ENCODE measurements around the gene AKNA. TPM values are rescaled to one million over a fixed set of nuclear protein-coding genes. Genes with fewer than 3 reads are reported as not detected.

The AKNA gene
- polyA plus RNA-seq, 1 of the 3 experiments (the other 2 are of a cell fraction) = 0.84 TPM

DNA sequence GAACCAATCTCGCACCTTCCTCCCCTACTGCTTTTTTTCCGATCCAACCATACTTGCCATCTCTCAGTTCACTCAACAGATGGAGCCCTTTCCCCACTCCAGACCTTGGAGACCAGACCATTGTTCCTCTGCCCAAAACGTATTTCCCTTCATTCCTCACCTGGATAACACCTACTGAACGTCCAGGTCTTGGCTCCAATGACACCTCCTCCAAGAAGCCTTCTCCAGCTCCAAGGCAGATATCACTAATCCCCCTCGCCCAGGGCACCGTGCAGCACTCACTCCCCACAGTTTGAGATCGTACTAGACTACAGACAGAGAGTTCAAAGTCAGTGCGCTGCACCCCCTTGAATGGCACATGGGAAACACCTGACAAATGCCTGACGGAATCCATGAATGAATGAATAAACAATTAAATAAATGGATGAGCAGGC, 47.1 kb upstream of the AKNA start:
- Histone ChIP-seq H3K4me2 (no peak overlapping the region), H3K9ac (no peak overlapping the region), H3K27me3 (ENCODE audit: insufficient read depth) (no peaks in the 10 kb centered on the region; the same call in 1 of the 2 replicates), H2AFZ (ENCODE audit: low read depth) (no peak overlapping the region), H3F3A (replicated peaks; ENCODE audit: insufficient read depth) (no peaks in the 10 kb centered on the region), H3K79me2 (ENCODE audit: insufficient read depth) (no peaks in the 10 kb centered on the region), H3K9me2 (no peaks in the 10 kb centered on the region), H3K36me3 (replicated peaks in 1 of 2; ENCODE audit: control insufficient read depth in 1 of 2, insufficient read depth in 2 of 2, low read length in 1 of 2) (no peaks in the 10 kb centered on the region), H4K20me1 (ENCODE audit: insufficient read depth) (no peaks in the 10 kb centered on the region), H3K4me1 (ENCODE audit: control insufficient read depth in 1 of 2, insufficient read depth in 2 of 2, low read depth in 1 of 2, low read length in 1 of 2) (no peaks in the 10 kb centered on the region), H3K27ac (ENCODE audit: low read depth in 2 of 2, low read length in 1 of 2) (no peak overlapping the region), H3K4me3 (ENCODE audit: low read depth in 2 of 2, low read length in 1 of 2) (no peak overlapping the region), H3K9me3 (no peaks in the 10 kb centered on the region)
- POLR2A ChIA-PET = no interaction called here
- peak; percentile 64 for DNase-seq
- WGBS (ENCODE audit: low lambda C conversion rate) = 48% methylated on average over 9 of the region's 9 CpGs
- CTCF ChIA-PET = interaction anchor here (0.6 to 6.2 kb wide), 29 partner anchors 9 to 595 kb away, joined by 3 to 72 read pairs (median 4); partner anchors contain the start of gene TEX48
- TF ChIP-seq RAD21 (IDR thresholded peaks at IDR 0.05; ENCODE audit: low read length) (peak; percentile 85), RXRA (IDR thresholded peaks at IDR 0.05; ENCODE audit: borderline replicate concordance, low read depth) (no peak), FOXJ3 (CRISPR knock-in tag; IDR thresholded peaks at IDR 0.05) (no peak), MXI1 (IDR thresholded peaks at IDR 0.05; ENCODE audit: low read depth, low read length) (no peak), NRF1 (IDR thresholded peaks at IDR 0.05; ENCODE audit: low read depth, low read length) (no peak), JUND (IDR thresholded peaks at IDR 0.05) (no peak), RFX5 (IDR thresholded peaks at IDR 0.05; ENCODE audit: low read length) (no peak), TEAD4 (IDR thresholded peaks at IDR 0.05; ENCODE audit: borderline replicate concordance, insufficient read depth) (no peak), YY1 (IDR thresholded peaks at IDR 0.05; ENCODE audit: low read depth) (no peak), RCOR1 (IDR thresholded peaks at IDR 0.05; ENCODE audit: low read length) (no peak), MEF2A (IDR thresholded peaks at IDR 0.05; ENCODE audit: borderline replicate concordance, low read depth) (no peak), TCF12 (IDR thresholded peaks at IDR 0.05) (no peak), GATA2 (CRISPR knock-in tag; IDR thresholded peaks at IDR 0.05) (no peak), SIN3A (IDR thresholded peaks at IDR 0.05; ENCODE audit: borderline replicate concordance, low read depth, low read length) (no peak), SMC3 (IDR thresholded peaks at IDR 0.05; ENCODE audit: low read depth, low read length) (peak; percentile 70), EZH2phosphoT487 (IDR thresholded peaks at IDR 0.05; ENCODE audit: borderline replicate concordance, low read depth) (no peak), ELF1 (IDR thresholded peaks at IDR 0.05) (no peak), FOSL2 (IDR thresholded peaks at IDR 0.05; ENCODE audit: borderline replicate concordance, low read depth) (no peak), FOXM1 (IDR thresholded peaks at IDR 0.05; ENCODE audit: low read depth) (no peak)
- TF ChIP-seq, protein P1, sequence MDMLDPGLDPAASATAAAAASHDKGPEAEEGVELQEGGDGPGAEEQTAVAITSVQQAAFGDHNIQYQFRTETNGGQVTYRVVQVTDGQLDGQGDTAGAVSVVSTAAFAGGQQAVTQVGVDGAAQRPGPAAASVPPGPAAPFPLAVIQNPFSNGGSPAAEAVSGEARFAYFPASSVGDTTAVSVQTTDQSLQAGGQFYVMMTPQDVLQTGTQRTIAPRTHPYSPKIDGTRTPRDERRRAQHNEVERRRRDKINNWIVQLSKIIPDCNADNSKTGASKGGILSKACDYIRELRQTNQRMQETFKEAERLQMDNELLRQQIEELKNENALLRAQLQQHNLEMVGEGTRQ (IDR thresholded peaks at IDR 0.05; ENCODE audit: borderline replicate concordance, low read depth, low read length) = no peak
- TF ChIP-seq, protein P2, sequence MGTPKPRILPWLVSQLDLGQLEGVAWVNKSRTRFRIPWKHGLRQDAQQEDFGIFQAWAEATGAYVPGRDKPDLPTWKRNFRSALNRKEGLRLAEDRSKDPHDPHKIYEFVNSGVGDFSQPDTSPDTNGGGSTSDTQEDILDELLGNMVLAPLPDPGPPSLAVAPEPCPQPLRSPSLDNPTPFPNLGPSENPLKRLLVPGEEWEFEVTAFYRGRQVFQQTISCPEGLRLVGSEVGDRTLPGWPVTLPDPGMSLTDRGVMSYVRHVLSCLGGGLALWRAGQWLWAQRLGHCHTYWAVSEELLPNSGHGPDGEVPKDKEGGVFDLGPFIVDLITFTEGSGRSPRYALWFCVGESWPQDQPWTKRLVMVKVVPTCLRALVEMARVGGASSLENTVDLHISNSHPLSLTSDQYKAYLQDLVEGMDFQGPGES (IDR thresholded peaks at IDR 0.05; ENCODE audit: low read depth, low read length) = no peak
- TF ChIP-seq, protein P3, sequence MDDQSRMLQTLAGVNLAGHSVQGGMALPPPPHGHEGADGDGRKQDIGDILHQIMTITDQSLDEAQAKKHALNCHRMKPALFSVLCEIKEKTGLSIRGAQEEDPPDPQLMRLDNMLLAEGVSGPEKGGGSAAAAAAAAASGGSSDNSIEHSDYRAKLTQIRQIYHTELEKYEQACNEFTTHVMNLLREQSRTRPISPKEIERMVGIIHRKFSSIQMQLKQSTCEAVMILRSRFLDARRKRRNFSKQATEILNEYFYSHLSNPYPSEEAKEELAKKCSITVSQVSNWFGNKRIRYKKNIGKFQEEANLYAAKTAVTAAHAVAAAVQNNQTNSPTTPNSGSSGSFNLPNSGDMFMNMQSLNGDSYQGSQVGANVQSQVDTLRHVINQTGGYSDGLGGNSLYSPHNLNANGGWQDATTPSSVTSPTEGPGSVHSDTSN (IDR thresholded peaks at IDR 0.05) = no peak
- TF ChIP-seq, protein P4, sequence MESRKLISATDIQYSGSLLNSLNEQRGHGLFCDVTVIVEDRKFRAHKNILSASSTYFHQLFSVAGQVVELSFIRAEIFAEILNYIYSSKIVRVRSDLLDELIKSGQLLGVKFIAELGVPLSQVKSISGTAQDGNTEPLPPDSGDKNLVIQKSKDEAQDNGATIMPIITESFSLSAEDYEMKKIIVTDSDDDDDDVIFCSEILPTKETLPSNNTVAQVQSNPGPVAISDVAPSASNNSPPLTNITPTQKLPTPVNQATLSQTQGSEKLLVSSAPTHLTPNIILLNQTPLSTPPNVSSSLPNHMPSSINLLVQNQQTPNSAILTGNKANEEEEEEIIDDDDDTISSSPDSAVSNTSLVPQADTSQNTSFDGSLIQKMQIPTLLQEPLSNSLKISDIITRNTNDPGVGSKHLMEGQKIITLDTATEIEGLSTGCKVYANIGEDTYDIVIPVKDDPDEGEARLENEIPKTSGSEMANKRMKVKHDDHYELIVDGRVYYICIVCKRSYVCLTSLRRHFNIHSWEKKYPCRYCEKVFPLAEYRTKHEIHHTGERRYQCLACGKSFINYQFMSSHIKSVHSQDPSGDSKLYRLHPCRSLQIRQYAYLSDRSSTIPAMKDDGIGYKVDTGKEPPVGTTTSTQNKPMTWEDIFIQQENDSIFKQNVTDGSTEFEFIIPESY (IDR thresholded peaks at IDR 0.05; ENCODE audit: borderline replicate concordance, low read depth) = no peak
- TF ChIP-seq, protein P5, sequence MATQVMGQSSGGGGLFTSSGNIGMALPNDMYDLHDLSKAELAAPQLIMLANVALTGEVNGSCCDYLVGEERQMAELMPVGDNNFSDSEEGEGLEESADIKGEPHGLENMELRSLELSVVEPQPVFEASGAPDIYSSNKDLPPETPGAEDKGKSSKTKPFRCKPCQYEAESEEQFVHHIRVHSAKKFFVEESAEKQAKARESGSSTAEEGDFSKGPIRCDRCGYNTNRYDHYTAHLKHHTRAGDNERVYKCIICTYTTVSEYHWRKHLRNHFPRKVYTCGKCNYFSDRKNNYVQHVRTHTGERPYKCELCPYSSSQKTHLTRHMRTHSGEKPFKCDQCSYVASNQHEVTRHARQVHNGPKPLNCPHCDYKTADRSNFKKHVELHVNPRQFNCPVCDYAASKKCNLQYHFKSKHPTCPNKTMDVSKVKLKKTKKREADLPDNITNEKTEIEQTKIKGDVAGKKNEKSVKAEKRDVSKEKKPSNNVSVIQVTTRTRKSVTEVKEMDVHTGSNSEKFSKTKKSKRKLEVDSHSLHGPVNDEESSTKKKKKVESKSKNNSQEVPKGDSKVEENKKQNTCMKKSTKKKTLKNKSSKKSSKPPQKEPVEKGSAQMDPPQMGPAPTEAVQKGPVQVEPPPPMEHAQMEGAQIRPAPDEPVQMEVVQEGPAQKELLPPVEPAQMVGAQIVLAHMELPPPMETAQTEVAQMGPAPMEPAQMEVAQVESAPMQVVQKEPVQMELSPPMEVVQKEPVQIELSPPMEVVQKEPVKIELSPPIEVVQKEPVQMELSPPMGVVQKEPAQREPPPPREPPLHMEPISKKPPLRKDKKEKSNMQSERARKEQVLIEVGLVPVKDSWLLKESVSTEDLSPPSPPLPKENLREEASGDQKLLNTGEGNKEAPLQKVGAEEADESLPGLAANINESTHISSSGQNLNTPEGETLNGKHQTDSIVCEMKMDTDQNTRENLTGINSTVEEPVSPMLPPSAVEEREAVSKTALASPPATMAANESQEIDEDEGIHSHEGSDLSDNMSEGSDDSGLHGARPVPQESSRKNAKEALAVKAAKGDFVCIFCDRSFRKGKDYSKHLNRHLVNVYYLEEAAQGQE (IDR thresholded peaks at IDR 0.05; ENCODE audit: low read depth, low read length) = no peak
- TF ChIP-seq, protein P6, sequence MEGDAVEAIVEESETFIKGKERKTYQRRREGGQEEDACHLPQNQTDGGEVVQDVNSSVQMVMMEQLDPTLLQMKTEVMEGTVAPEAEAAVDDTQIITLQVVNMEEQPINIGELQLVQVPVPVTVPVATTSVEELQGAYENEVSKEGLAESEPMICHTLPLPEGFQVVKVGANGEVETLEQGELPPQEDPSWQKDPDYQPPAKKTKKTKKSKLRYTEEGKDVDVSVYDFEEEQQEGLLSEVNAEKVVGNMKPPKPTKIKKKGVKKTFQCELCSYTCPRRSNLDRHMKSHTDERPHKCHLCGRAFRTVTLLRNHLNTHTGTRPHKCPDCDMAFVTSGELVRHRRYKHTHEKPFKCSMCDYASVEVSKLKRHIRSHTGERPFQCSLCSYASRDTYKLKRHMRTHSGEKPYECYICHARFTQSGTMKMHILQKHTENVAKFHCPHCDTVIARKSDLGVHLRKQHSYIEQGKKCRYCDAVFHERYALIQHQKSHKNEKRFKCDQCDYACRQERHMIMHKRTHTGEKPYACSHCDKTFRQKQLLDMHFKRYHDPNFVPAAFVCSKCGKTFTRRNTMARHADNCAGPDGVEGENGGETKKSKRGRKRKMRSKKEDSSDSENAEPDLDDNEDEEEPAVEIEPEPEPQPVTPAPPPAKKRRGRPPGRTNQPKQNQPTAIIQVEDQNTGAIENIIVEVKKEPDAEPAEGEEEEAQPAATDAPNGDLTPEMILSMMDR (IDR thresholded peaks at IDR 0.05) = peak; percentile 71
